K562 (cell line): Measurements from ENCODE around the gene ACE. TPM values are rescaled to one million over a fixed set of nuclear protein-coding genes. Genes with fewer than 3 reads are reported as not detected.

Source experiments
- AFF4 ChIP-seq: sonication (generic); formaldehyde crosslinking; IDR thresholded peaks from 2 replicates; pipeline ENCODE4 v1.8.0; 2023; ENCODE audit warnings: mild to moderate bottlenecking, missing genetic modification reagents
- NR2C2 ChIP-seq, 2 experiments: fragments of 200-800 bp in 1 of 2; sonication (Bioruptor generic) in 1 of 2; sonication (generic) in 1 of 2; formaldehyde crosslinking in 1 of 2; IDR thresholded peaks; 2 replicates each; pipeline versions ENCODE4 v1.6.1 to v1.8.0; 2016 to 2022; ENCODE audit warnings: mild to moderate bottlenecking in 1 of 2, missing compliant biosample characterization in 1 of 2, missing genetic modification characterization in 1 of 2, missing genetic modification reagents in 1 of 2
- RNF2 ChIP-seq: sonication (generic); IDR thresholded peaks from 2 replicates; pipeline ENCODE4 v1.6.1; 2016
- SREBF1 ChIP-seq: fragments of 150-350 bp; IDR thresholded peaks from 2 replicates; pipeline ENCODE4 v1.6.1; 2014; ENCODE audit warnings: antibody characterized with exemption, low read depth, low read length, borderline replicate concordance
- ZNF280A ChIP-seq: fragments of 450-650 bp; IDR thresholded peaks from 2 replicates; pipeline ENCODE4 v1.6.1; 2018; ENCODE audit warnings: mild to moderate bottlenecking, low read depth; ENCODE audit not compliant: partially characterized antibody
- ZNF347 ChIP-seq: fragments of 450-650 bp; formaldehyde crosslinking; IDR thresholded peaks from 2 replicates; pipeline ENCODE4 v1.4.0; 2020; ENCODE audit warnings: low read depth, mild to moderate bottlenecking, moderate library complexity
- polyA plus RNA-seq, 8 experiments: library from polyadenylated mRNA; depleted of rRNA in 4 of 8; stranded (reverse) in 5 of 8; unstranded in 3 of 8; fragments of >200 nt; fragmentation: Nextera tagmentation in 2 of 8; fragmentation: Illumina TruSeq in 1 of 8; extraction: Ambion mirVana in 2 of 8; extraction: Trizol in 1 of 8; gene quantifications; 2 replicates each; pipeline versions ENCODE4 v1.2.1 to v1.2.3, GENCODE V29; 2011 to 2014; ENCODE audit warnings: inconsistent platforms in 1 of 8, missing spikeins in 1 of 8
- total RNA-seq, 7 experiments: library from RNA; depleted of rRNA in 6 of 7; stranded (reverse); fragments of >200 nt in 6 of 7; fragmentation: Illumina TruSeq in 2 of 7; extraction: Trizol in 2 of 7; gene quantifications; 2 replicates each; pipeline versions ENCODE4 v1.2.1 to v1.2.3, GENCODE V29; 2011 to 2021; ENCODE audit warnings: low replicate concordance in 1 of 7
- TF ChIP-seq, protein P1 (sequence below): fragments of 250-450 bp; sonication (Bioruptor Pico); IDR thresholded peaks from 2 replicates; pipeline ENCODE4 v1.4.0; 2020
- TF ChIP-seq, protein P2 (sequence below): fragments of 250-450 bp; sonication (Bioruptor Pico); IDR thresholded peaks from 2 replicates; pipeline ENCODE4 v1.8.0; 2022; ENCODE audit warnings: moderate library complexity, mild to moderate bottlenecking, inconsistent platforms

The ACE gene
- total and polyA plus RNA-seq, 9 of the 15 experiments (the other 6 are each of a cell fraction or from before 2014, with no cell fraction given) = 0.07 to 2.5 (median 0.47) TPM; not detected in 1

DNA sequence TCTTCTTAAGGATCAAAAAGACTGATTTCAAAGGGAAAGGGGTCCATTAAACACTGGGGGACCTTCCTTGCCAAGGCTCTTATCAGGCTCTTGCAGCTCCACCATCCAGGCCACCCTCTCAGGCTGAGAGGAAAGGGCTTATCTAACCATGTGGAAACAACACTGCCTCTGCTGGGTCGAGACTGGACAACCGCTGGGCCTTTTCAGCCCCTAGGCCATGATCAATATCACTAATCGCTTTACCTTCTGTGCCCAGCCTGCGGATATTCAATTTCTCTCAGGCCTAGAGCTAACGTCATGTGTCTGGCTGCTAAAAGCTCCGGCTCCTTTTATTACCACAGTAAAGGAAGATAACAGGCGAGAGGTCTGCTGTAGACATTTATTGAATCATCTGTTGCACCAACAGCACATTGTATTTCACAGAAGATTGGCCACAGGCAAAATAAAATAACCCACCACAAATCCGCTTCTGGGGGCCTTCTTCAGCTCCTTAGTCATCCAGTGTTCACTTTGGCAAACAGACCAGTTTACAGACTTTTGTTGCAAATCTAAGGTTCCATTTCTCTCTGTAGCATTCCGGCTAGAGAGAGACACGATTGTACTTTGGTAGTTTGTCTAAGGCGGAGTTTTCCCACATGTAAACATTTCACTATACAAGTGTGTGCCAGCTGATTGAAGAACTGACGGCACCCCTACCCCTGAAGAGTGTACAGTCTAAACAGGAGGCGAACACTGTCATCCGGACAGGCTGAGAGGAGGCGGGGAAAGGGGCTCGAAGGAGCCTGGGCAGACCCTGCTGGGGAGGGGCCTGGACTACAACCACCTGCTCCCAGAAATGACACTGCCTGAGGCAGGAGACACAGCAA lies 44.7 kb upstream of the ACE start (continued):
- TF ChIP-seq, protein P1, sequence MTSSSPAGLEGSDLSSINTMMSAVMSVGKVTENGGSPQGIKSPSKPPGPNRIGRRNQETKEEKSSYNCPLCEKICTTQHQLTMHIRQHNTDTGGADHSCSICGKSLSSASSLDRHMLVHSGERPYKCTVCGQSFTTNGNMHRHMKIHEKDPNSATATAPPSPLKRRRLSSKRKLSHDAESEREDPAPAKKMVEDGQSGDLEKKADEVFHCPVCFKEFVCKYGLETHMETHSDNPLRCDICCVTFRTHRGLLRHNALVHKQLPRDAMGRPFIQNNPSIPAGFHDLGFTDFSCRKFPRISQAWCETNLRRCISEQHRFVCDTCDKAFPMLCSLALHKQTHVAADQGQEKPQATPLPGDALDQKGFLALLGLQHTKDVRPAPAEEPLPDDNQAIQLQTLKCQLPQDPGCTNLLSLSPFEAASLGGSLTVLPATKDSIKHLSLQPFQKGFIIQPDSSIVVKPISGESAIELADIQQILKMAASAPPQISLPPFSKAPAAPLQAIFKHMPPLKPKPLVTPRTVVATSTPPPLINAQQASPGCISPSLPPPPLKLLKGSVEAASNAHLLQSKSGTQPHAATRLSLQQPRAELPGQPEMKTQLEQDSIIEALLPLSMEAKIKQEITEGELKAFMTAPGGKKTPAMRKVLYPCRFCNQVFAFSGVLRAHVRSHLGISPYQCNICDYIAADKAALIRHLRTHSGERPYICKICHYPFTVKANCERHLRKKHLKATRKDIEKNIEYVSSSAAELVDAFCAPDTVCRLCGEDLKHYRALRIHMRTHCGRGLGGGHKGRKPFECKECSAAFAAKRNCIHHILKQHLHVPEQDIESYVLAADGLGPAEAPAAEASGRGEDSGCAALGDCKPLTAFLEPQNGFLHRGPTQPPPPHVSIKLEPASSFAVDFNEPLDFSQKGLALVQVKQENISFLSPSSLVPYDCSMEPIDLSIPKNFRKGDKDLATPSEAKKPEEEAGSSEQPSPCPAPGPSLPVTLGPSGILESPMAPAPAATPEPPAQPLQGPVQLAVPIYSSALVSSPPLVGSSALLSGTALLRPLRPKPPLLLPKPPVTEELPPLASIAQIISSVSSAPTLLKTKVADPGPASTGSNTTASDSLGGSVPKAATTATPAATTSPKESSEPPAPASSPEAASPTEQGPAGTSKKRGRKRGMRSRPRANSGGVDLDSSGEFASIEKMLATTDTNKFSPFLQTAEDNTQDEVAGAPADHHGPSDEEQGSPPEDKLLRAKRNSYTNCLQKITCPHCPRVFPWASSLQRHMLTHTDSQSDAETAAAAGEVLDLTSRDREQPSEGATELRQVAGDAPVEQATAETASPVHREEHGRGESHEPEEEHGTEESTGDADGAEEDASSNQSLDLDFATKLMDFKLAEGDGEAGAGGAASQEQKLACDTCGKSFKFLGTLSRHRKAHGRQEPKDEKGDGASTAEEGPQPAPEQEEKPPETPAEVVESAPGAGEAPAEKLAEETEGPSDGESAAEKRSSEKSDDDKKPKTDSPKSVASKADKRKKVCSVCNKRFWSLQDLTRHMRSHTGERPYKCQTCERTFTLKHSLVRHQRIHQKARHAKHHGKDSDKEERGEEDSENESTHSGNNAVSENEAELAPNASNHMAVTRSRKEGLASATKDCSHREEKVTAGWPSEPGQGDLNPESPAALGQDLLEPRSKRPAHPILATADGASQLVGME (CRISPR knock-in tag) = no peak
- no peak for TF ChIP-seq SREBF1
- TF ChIP-seq ZNF347 = no peak
- TF ChIP-seq, protein P2, sequence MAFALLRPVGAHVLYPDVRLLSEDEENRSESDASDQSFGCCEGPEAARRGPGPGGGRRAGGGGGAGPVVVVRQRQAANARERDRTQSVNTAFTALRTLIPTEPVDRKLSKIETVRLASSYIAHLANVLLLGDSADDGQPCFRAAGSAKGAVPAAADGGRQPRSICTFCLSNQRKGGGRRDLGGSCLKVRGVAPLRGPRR (CRISPR knock-in tag) = no peak
- no peak for TF ChIP-seq AFF4 (CRISPR knock-in tag)
- no peak for TF ChIP-seq NR2C2 (CRISPR knock-in tag; IDR thresholded peaks at IDR 0.05)
- TF ChIP-seq NR2C2 (tag; IDR thresholded peaks at IDR 0.05) = peak; percentile 34; the same call in 1 of the 2 replicates
- no peak; the same call in 1 of the 2 replicates for TF ChIP-seq RNF2
- TF ChIP-seq ZNF280A = no peak
